CD4-positive, CD25-positive, alpha-beta regulatory T cell (primary cell): ENCODE data around the gene EPB41L4A. TPM values are rescaled to one million over a fixed set of nuclear protein-coding genes. Genes with fewer than 3 reads are reported as not detected.
A peak's percentile ranks its signal among the peaks of the same experiment; 100 is the strongest.

ENCODE experiments used
- ATAC-seq, 2 donors: fragments of 150-1000 bp; cut with Tn5 transposase; one replicate each; pipeline ENCODE4 v1.10.0; 2021; ENCODE audit warnings: low read depth in 2 of 2, moderate number of reproducible peaks in 2 of 2, moderate library complexity in 1 of 2
- DNase-seq, 3 donors: peaks; one replicate each; pipeline versions ENCODE4 v3.0.0 to v3.0.0-alpha.2; 2012 to 2022; ENCODE audit warnings: mixed read lengths in 1 of 3
- H3K27ac ChIP-seq: one replicate; pipeline ENCODE4 v1.7.0; 2013; ENCODE audit warnings: mild to moderate bottlenecking, low read length; ENCODE audit not compliant: insufficient read depth, poor library complexity, severe bottlenecking
- H3K27me3 ChIP-seq: one replicate; pipeline ENCODE4 v1.7.0; 2013; ENCODE audit warnings: low read length; ENCODE audit not compliant: control insufficient read depth, insufficient read depth
- H3K36me3 ChIP-seq: one replicate; pipeline ENCODE4 v1.7.0; 2013; ENCODE audit warnings: mild to moderate bottlenecking, low read length, moderate library complexity; ENCODE audit not compliant: control insufficient read depth, insufficient read depth
- H3K4me1 ChIP-seq: 2 replicates; pipeline ENCODE4 v1.7.0; 2013; ENCODE audit warnings: mild to moderate bottlenecking, low read length; ENCODE audit not compliant: insufficient read depth, control insufficient read depth, poor library complexity, severe bottlenecking
- H3K4me3 ChIP-seq: one replicate; pipeline ENCODE4 v1.7.0; 2013; ENCODE audit warnings: low read depth, mild to moderate bottlenecking, low read length, moderate library complexity
- H3K9me3 ChIP-seq, 2 experiments: 1 replicate in 1 of 2; 2 replicates in 1 of 2; pipeline ENCODE4 v1.7.0; 2013; ENCODE audit warnings: low read length in 2 of 2, mild to moderate bottlenecking in 1 of 2, moderate library complexity in 1 of 2; ENCODE audit not compliant: control insufficient read depth in 2 of 2
- H3K27ac Mint-ChIP-seq, 3 donors: one replicate each; pipeline ENCODE4 v1.8.0; 2020 to 2022; ENCODE audit warnings: mild to moderate bottlenecking in 3 of 3, mixed read lengths in 3 of 3, moderate library complexity in 2 of 3
- H3K27me3 Mint-ChIP-seq: one replicate; pipeline ENCODE4 v1.8.0; 2022; ENCODE audit warnings: mild to moderate bottlenecking, mixed read lengths
- H3K36me3 Mint-ChIP-seq: one replicate; pipeline ENCODE4 v1.8.0; 2020; ENCODE audit warnings: mixed read lengths
- H3K4me1 Mint-ChIP-seq, 4 donors: one replicate each; pipeline ENCODE4 v1.8.0; 2020 to 2022; ENCODE audit warnings: mixed read lengths in 4 of 4, mild to moderate bottlenecking in 1 of 4
- H3K4me3 Mint-ChIP-seq, 4 donors: one replicate each; pipeline ENCODE4 v1.8.0; 2020 to 2022; ENCODE audit warnings: mild to moderate bottlenecking in 4 of 4, mixed read lengths in 4 of 4, moderate library complexity in 3 of 4
- H3K9me3 Mint-ChIP-seq, 7 donors: one replicate each; pipeline ENCODE4 v1.8.0; 2020 to 2022; ENCODE audit warnings: mixed read lengths in 7 of 7, mild to moderate bottlenecking in 3 of 7, moderate library complexity in 2 of 7
- polyA plus RNA-seq, 4 donors: library from polyadenylated mRNA; unstranded; fragments of 300-500 nt; fragmentation: Illumina TruSeq; gene quantifications; one replicate each; pipeline ENCODE4 v1.2.3, GENCODE V29; 2021
- total RNA-seq: library from RNA; stranded (reverse); gene quantifications from one replicate; pipeline ENCODE4 v1.2.3, GENCODE V29; 2022

EPB41L4A gene
- total and polyA plus RNA-seq, 5 donors from 2014 or later, result 0.09 to 0.38 (median 0.22) TPM; not detected in 1

GRCh38 chr5:112303685-112304084 is 115.4 kb downstream of the EPB41L4A start:
- ATAC-seq, result no peak
- H3K27me3 Mint-ChIP-seq, result peaks cover 13% of the 10 kb centered on the region

GRCh38 chr5:112294126-112294525 is 125.0 kb downstream of the EPB41L4A start:
- Mint-ChIP-seq H3K27ac (no peak overlapping the region), H3K9me3 (peaks cover 0 to 12% (median 6%) of the 10 kb centered on the region in 7 donors), H3K36me3 (no peaks in the 10 kb centered on the region), H3K4me1 (no peaks in the 10 kb centered on the region), H3K4me3 (no peak overlapping the region), H3K27me3 (peaks cover 9% of the 10 kb centered on the region)
- H3K36me3 ChIP-seq, result no peaks in the 10 kb centered on the region
- no peak overlapping the region for H3K4me3 ChIP-seq
- no peak for ATAC-seq
- peaks cover 4% of the 10 kb centered on the region for H3K27me3 ChIP-seq
- no peak overlapping the region for H3K27ac ChIP-seq
- no peak for DNase-seq
- H3K9me3 ChIP-seq, result peaks cover 0 to 2% of the 10 kb centered on the region in 2 experiments
- no peaks in the 10 kb centered on the region for H3K4me1 ChIP-seq

More at GRCh38 chr5:112303685-112304084, 115.4 kb downstream of the EPB41L4A start:
- no peak for DNase-seq
- Histone ChIP-seq H3K36me3 (no peaks in the 10 kb centered on the region), H3K27me3 (peaks cover 2% of the 10 kb centered on the region), H3K27ac (no peak overlapping the region), H3K4me3 (no peak overlapping the region), H3K9me3 (peaks cover 0 to 3% of the 10 kb centered on the region in 2 experiments), H3K4me1 (no peaks in the 10 kb centered on the region)
- Mint-ChIP-seq H3K4me1 (no peaks in the 10 kb centered on the region), H3K27ac (no peak overlapping the region), H3K36me3 (no peaks in the 10 kb centered on the region), H3K4me3 (no peak overlapping the region), H3K9me3 (peaks cover 0 to 9% (median 2%) of the 10 kb centered on the region in 7 donors)

- Mint-ChIP-seq H3K27ac (no peak overlapping the region), H3K4me3 (no peak overlapping the region), H3K4me1 (no peaks in the 10 kb centered on the region), H3K36me3 (no peaks in the 10 kb centered on the region), H3K9me3 (peaks cover 0 to 11% (median 2%) of the 10 kb centered on the region in 7 donors), H3K27me3 (peaks cover 9% of the 10 kb centered on the region)
- no peaks in the 10 kb centered on the region for H3K4me1 ChIP-seq
- ATAC-seq, result no peak
- peaks cover 4% of the 10 kb centered on the region for H3K27me3 ChIP-seq
- DNase-seq, result no peak
- no peaks in the 10 kb centered on the region for H3K9me3 ChIP-seq
- no peak overlapping the region for H3K4me3 ChIP-seq
- H3K27ac ChIP-seq, result no peak overlapping the region
- no peaks in the 10 kb centered on the region for H3K36me3 ChIP-seq
Observed at GRCh38 chr5:112293587-112293986, 125.5 kb downstream of the EPB41L4A start.

- no peak for DNase-seq
- no peaks in the 10 kb centered on the region for H3K36me3 Mint-ChIP-seq
- H3K27me3 Mint-ChIP-seq, result peaks cover 9% of the 10 kb centered on the region
- Histone ChIP-seq H3K4me3 (no peak overlapping the region), H3K27ac (no peak overlapping the region), H3K4me1 (no peaks in the 10 kb centered on the region), H3K27me3 (peaks cover 4% of the 10 kb centered on the region), H3K36me3 (no peaks in the 10 kb centered on the region), H3K9me3 (no peaks in the 10 kb centered on the region)
- ATAC-seq, result no peak
- H3K27ac Mint-ChIP-seq, result no peak overlapping the region
- no peaks in the 10 kb centered on the region for H3K4me1 Mint-ChIP-seq
- peaks cover 0 to 2% (median 0%) of the 10 kb centered on the region in 7 donors for H3K9me3 Mint-ChIP-seq
- peak overlapping the region in 1 of 4 donors; percentile 64 for H3K4me3 Mint-ChIP-seq
Observed at GRCh38 chr5:112290691-112291090, 128.4 kb downstream of the EPB41L4A start.

GRCh38 chr5:112289465-112289864 is 129.6 kb downstream of the EPB41L4A start:
- Mint-ChIP-seq H3K4me3 (no peak overlapping the region), H3K9me3 (no peaks in the 10 kb centered on the region), H3K27ac (no peak overlapping the region), H3K4me1 (no peaks in the 10 kb centered on the region), H3K36me3 (no peaks in the 10 kb centered on the region), H3K27me3 (peaks cover 7% of the 10 kb centered on the region)
- DNase-seq, result no peak
- no peak overlapping the region for H3K4me3 ChIP-seq
- ATAC-seq, result no peak
- H3K36me3 ChIP-seq, result no peaks in the 10 kb centered on the region
- no peak overlapping the region for H3K27ac ChIP-seq
- no peaks in the 10 kb centered on the region for H3K4me1 ChIP-seq
- no peaks in the 10 kb centered on the region for H3K9me3 ChIP-seq
- peaks cover 4% of the 10 kb centered on the region for H3K27me3 ChIP-seq

GRCh38 chr5:112283943-112284929 is 134.8 kb downstream of the EPB41L4A start:
- Histone ChIP-seq H3K27me3 (no peaks in the 10 kb centered on the region), H3K9me3 (no peaks in the 10 kb centered on the region), H3K36me3 (no peaks in the 10 kb centered on the region), H3K4me1 (no peaks in the 10 kb centered on the region), H3K27ac (no peak overlapping the region), H3K4me3 (no peak overlapping the region)
- no peaks in the 10 kb centered on the region for H3K4me1 Mint-ChIP-seq
- H3K9me3 Mint-ChIP-seq, result no peaks in the 10 kb centered on the region
- no peak overlapping the region for H3K4me3 Mint-ChIP-seq
- DNase-seq (no peak), ATAC-seq (peak in 1 of 2 donors; percentile 24)
- H3K27ac Mint-ChIP-seq, result no peak overlapping the region
- no peaks in the 10 kb centered on the region for H3K36me3 Mint-ChIP-seq
- H3K27me3 Mint-ChIP-seq, result peaks cover 2% of the 10 kb centered on the region

- H3K9me3 Mint-ChIP-seq, result no peaks in the 10 kb centered on the region
- no peak for DNase-seq
- no peak overlapping the region for H3K4me3 ChIP-seq
- H3K9me3 ChIP-seq, result no peaks in the 10 kb centered on the region
- no peak overlapping the region for H3K27ac ChIP-seq
- peaks cover 5% of the 10 kb centered on the region for H3K27me3 Mint-ChIP-seq
- no peak for ATAC-seq
- no peak overlapping the region for H3K27ac Mint-ChIP-seq
- no peaks in the 10 kb centered on the region for H3K36me3 Mint-ChIP-seq
- no peaks in the 10 kb centered on the region for H3K4me1 ChIP-seq
- no peak overlapping the region for H3K4me3 Mint-ChIP-seq
- no peaks in the 10 kb centered on the region for H3K4me1 Mint-ChIP-seq
- H3K36me3 ChIP-seq, result no peaks in the 10 kb centered on the region
- H3K27me3 ChIP-seq, result no peaks in the 10 kb centered on the region
Observed at GRCh38 chr5:112283034-112283582, 136.0 kb downstream of the EPB41L4A start.
